GM21786 (cell line): ENCODE measurements around the gene IQCF6.
"Not testable (repeated sequence)": the region's sequence is repeated elsewhere in the genome, so short reads cannot be mapped to it uniquely, and the experiment has no call there.

Experiments used
- ATAC-seq: cut with Tn5 transposase; IDR thresholded peaks from one replicate; pipeline ENCODE4 v1.9.1; 2021; ENCODE audit not compliant: unreplicated experiment

IQCF6 gene

GRCh38 chr3:51779137-51779536 lies at the start of gene IQCF6:
TSS of gene IQCF6 (minus strand) at chr3:51779237. CDS start at chr3:51779224, 13 bp downstream.
- ATAC-seq, result no peak

GRCh38 chr3:51828297-51828696 lies 49.3 kb upstream of the IQCF6 start:
- ATAC-seq, result no peak

DNA sequence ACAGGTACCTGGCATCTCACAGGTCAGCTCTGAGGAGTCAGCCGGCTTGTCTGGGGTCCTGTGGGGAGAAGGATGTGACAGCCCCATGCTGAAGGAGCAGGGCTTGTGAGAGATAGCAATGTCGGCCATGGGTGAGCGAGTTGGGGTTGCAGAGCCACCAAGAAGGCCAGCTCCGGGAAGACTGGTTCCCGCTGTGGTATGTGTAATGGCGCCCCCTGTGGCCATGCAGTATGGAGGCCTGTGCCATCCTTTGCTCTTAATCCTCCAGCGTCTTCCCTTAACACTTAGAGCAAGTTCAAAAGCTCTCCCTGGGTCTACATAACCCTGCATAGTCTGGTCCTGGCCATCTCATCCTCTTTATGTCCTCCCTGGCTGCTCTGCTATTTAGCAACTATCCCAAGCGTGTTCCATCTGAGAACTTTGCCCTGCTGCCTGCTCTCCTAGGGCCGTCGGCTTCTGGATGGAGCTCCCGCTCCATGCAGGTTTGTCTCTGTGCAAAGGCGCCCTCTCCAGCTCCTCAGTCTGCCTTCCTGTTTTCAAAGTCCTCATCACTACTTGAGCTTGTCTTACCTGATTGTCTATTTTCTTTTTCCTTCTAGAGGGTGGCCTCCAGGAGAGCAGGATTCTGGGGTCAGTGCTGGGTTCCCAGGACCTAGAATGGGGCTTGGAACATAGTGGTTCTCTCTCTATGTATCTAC lies 40.8 kb upstream of the IQCF6 start:
- no peak for ATAC-seq

GRCh38 chr3:51819151-51819550 lies 40.1 kb upstream of the IQCF6 start:
- no peak for ATAC-seq

GRCh38 chr3:51817375-51817774 lies 38.3 kb upstream of the IQCF6 start:
- no peak for ATAC-seq

- ATAC-seq, result no peak
Observed at GRCh38 chr3:51816723-51817122, 37.7 kb upstream of the IQCF6 start.

DNA sequence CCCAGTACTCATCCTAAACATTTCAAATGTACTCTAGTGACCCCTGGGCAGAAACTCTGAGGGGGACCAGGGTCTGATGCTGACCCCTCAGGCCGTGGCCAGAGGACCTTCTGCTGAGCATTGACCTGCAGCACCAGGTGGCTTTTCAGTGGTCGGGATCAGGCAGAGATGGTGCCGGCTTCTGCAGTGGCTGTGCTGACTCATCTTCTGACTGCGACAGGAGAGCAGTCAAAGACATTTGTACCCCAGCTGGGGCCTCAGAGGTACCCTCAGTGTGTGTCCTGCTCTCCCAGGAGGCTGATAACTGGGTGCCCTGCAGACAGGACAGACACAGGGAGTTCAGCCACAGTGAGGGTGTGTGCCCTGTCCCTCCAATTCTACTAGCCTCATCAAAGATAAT lies 36.6 kb upstream of the IQCF6 start:
- ATAC-seq, result no peak

DNA sequence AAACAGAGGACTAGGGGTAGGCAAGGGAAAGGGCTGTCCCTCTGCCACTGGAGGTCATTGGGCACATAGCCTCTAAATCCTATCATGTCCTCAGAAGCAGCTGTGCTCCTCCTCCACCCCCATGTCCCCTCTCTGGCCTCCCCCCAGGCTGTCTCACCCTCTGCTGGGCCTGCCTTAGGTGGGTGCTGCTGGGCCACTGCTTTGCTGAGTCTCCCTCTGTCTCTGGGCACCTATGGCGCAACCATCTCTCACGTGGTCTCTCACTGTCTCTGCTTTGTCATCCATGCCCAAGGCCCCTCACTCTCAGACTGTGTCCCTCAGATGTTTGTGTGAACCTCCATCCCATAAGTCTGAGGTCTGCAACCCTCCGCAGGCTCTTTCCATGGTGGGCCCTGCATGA lies 35.0 kb upstream of the IQCF6 start:
- ATAC-seq, result no peak

- no peak for ATAC-seq
Observed at GRCh38 chr3:51813539-51813938, 34.5 kb upstream of the IQCF6 start.

DNA sequence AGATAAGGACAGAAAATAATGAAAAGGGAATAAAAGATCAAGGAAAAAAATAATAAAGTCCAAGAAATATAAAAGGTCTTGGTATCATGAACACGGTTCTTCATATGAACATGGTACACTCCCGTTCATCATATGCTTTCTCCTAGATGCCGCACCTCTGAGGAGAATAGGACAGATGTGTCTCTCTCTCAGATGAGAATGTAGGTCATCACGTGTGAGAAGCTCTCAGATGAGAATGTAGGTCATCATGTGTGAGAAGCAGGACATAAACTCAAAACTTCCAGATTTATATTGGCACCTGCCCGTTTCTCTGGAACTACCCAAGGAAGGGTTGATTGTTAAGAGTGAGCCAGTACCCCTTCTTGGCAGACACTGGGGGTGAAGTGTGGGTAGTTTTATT lies 29.9 kb upstream of the IQCF6 start:
- no peak for ATAC-seq

DNA sequence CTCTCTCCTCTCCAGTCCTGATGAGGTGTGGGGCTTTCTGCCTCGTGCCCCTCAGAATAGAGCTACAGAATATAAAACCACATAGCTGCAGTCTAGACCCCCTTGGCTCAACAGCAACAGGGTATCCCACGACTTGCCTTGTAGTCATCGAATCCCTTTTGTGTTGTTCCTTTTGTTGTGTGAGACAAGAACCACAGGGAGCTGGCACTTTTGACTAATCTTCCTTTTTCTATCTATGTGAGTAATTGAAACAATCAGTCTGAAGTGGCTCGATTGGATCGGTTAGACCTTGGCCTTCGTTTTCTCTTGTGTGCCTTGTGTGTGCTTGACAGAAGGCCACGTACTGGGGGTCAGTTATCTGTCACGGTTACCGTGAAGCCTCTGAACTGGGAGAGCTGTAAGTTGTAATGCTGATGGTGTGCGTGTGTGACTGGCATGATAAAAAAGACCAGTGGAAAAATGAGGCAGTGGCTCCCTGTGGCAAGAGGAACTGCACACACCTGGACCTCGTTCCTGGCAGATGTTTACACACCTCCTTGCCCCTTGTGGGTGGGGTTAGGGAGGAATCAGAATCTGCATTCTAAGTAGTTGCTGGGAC lies 23.2 kb upstream of the IQCF6 start:
- no peak for ATAC-seq

DNA sequence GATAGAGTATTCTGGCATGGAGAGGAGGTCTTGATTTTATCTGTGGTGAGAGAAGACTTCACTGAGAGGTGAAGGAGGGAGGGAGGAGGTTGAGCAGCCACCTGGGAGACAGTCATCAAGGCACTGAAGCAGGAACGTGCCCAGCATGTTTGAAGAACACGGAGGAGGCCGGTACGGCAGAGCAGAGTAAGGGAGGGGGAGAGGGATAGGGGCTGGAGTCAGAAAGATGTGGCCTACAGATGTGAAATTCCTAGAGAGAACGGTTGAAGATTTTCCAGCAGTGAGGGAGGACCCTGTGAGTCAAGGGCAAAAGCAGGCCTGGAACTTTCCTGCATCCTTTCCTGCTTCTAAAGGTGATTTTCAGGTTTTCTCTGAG lies 21.7 kb upstream of the IQCF6 start:
- no peak for ATAC-seq

GRCh38 chr3:51799879-51800749 lies 21.1 kb upstream of the IQCF6 start:
- no peak for ATAC-seq

GRCh38 chr3:51798411-51798963 lies 19.4 kb upstream of the IQCF6 start:
- ATAC-seq, result no peak

- ATAC-seq, result no peak
Observed at GRCh38 chr3:51796854-51797253, 17.8 kb upstream of the IQCF6 start.

DNA sequence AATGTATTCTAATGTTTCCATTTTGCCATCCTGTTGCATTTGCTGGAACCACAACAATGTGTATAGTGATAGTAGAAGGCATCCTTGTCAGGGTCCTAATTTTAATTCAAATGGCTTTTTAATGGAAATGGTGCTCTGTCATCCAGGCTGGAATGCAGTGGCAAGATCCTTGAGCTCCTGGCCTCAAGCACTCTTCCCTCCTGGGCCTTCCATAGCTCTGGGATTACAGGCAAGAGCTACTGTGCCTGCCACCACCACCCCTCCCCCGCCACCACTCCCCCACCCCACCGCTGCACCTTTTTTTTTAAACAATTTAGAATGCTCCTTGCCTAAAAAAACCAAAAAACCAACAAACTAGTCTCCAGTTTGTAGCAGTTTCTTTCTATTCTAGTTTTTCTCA lies 15.2 kb upstream of the IQCF6 start:
- ATAC-seq, result no peak

- ATAC-seq, result no peak
Observed at GRCh38 chr3:51792206-51792605, 13.2 kb upstream of the IQCF6 start.

DNA sequence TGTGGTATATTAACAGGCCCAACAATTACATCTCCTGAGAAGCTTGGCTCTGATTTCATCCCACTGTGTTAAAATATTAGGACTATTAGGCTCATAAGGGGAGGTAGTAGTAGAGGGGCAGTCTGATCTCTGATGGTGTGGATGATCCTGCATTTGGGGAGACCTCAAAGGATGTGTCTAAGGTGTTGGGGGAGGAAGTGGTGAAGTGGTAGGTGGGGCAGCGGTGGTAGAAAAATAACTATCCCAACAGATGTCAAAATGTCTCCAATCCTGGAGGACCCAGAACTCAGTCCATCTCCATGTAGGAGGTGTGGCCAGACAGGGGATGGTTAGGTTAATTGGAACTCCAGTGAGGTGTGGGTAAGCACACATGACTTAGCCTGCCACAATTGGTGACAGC lies 10.4 kb upstream of the IQCF6 start:
- ATAC-seq, result no peak

- not testable (repeated sequence) for ATAC-seq
Observed at GRCh38 chr3:51787576-51787975, 8.5 kb upstream of the IQCF6 start.

DNA sequence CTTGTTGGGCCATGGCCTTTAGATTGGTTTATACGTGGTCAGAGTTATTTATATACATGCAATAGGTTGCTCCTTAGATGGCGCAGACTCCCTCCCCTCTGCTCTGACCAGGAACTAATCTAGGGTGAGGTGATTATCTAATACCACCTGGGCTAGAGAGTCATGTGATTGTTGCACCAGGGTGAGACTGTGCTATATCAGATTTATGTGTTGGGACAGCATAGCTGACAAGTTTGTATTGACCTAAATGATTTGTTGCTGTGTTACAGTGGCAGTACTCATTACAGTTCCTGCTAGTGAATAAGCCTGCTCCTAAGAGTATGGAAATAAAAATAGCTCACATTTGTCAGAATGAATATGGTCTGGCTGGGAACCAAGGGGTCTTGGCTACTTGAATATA lies 7.2 kb upstream of the IQCF6 start:
- ATAC-seq, result no peak

GRCh38 chr3:51778554-51778953 lies 483 bp downstream of the IQCF6 start:
- no peak for ATAC-seq

DNA sequence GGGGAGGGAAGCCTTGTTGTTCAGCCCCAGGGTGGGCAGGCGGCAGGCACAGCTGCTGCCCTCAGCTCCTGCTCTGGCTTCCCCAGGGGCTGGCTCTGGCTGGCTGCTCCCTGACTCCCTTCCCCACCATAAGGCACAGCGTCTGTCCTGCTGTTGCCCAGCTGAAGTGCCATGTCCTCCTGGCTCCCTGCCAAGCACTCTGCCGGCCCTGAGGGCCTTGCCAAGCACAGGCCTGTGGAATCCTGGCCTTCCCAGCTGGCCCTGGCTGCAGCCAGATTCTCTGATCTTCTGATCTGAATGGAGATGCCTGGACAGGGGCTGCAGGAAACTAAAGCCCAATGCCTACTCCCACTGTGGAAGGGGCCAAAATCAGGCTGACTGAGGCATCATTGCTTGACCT lies 1.1 kb downstream of the IQCF6 start:
- no peak for ATAC-seq
